Midbrain (tissue), 1 donor: ENCODE measurements around the gene PRKAG2.
"Not testable (repeated sequence)": the region's sequence is repeated elsewhere in the genome, so short reads cannot be mapped to it uniquely, and the experiment has no call there.

Source experiments
- DNase-seq: peaks from one replicate; lab custom pipeline; 2025; lab: John Stamatoyannopoulos, UW

PRKAG2 gene

DNA sequence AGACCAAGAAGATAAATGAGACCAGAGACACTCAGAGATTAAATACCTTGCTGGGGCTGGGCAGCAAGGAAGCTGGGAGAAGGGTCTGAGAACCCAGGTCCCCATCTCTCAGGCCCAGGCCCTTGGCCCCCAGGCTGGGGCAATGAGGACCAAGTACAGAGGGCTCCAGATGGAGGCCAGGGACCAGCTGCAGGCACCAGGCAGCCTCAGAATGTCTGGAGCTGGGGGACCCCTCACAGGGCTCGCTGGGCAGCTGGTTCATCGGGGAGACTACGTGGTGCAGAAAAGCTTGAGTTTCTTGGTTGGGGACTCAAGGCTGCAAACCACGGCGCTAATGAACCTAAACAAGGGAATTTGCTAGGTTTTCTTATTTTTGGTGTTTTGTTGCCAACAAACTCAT lies 75.6 kb downstream of the PRKAG2 start:
- no peak for DNase-seq

DNA sequence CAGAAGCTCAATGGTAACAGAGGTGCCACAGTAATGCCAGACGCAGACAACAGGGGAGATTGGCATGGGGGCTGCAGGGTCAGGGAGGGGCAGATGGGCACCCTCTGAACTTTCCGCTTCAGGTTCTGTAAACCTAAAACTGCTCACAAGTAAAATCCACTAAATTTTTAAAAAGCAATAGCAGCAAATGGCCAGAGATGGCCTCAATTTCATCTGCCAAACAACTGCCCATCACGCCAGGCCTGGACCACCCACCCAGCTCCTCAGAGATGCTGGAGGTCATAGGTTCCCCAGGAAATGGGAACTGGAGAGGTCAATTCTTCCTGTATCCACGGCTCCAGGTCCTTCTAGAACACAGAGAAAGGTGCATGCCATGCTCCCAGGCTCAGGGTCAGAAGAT lies 76.1 kb downstream of the PRKAG2 start:
- DNase-seq: no peak

DNA sequence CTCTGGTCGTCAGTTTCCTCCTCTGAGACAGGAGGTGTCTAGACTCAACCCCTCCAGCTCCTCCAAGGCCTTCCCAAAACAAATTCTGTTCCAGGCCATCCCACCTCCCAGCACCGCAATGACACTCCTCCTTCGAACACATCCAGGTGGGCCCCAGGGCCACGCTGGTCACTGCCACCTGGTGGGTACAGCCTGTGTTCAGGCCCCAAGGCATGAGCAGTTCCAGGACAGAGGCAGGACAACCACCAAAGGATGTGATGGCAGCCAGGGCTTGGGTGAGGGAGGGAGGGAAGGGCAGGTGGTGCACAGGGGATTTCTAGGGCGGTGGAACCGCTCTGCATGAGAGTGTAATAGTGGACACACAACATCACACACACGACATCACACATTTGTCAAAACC lies 76.5 kb downstream of the PRKAG2 start:
- DNase-seq: no peak

DNA sequence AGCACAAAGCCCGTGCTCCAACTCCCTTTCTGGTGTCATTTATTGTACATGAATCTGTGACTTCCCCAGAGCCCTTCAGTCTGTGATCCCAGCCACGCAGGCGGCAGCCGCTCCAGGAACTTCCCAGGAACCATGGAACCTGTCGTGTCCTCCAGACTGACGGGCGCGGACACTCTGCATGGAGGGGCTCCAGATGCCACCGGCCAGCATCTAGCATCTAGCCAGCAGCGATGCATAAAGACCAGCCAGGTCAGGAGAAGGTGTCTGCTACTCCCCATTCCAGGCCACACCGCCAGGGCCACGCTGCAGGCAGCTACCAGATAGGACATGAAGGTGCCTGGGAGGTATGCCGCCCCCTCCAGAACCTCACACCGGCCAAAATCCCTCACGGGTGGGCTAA lies 77.4 kb downstream of the PRKAG2 start:
- no peak for DNase-seq

DNA sequence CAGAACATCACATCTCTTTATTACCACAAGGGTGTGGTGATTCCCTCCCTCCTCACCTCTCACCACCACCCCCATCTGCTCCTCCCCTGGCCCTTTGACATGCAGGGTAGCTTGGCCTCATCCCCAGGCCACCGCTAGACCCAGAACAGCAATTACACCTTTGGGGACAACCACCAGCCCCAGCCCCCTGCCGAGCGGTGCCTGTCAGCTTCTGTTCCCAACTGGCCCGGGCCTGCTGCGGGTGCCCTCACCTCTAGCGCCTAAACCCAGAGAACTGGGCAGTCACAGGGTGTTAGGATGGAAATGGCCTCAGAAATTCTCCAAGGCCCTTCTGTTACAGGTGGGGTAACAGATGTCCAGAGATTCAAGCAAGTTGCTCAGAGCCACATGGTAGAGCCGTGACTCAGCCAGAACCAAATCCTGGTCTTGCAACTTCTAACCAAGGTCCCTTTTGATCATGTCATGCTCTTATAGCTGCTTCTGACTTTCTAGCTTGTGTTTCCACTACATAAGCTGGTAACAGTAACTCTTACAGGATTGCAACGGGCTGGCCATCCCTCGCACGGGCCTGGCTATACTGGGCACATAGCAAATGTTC lies 78.0 kb downstream of the PRKAG2 start:
- no peak for DNase-seq

DNA sequence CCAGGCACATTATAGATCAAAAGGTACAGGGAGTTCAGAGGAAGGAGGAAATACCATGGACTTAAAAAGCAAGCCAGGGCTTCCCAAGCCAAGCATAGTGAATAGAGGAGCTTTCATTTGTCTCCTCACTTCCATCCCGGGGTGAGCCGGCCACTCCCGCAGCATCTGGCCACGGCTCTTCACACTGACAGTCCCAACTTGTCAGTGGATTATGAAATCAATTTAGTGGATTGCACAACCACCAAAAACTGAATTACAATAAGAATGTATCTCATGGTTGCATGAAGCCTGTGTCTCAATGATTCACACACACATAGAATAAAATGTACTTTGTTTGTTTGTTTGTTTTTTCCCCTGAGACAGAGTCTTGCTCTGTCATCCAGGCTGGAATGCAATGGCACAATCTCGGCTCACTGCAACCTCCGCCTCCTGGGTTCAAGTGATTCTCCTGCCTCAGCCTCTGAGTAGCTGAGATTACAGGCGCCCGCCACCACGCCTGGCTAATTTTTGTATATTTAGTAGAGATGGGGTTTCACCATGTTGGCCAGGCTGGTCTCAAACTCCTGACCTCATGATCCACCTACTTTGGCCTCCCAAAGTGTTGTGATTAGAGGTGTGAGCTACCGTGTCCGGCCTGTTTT lies 79.1 kb downstream of the PRKAG2 start:
- not testable (repeated sequence) for DNase-seq

DNA sequence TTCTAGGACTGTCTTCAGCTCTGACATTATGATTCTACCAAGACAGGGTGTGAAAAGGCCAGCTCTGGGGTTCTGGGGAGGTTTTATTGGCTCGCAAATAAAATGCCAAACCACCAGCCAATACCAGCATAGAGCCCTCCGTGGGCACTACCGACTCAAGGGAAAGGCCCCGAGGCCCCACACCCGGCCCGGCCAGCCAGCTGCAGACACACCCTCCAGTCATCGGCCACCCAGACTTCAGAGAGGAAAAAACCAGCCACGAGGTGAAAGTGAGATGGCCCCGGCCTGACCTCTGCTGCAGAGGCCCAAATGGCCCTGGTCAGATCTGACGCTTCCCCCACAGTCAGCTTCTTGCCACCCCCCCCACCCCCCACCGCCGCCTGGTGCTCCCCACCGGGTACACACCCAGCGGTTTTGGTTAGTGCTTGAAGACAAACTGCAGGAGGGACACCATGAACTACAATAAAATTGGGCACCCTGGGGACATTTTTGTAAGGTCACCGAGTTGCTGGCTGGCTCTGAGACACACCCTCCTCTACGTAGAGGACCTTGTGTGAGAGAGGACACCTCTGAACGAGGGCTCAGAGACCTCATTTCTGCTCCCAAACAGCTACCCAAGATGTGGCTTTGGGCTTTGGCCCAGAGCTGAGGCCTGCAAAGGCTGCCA lies 79.9 kb downstream of the PRKAG2 start:
- DNase-seq: no peak

DNA sequence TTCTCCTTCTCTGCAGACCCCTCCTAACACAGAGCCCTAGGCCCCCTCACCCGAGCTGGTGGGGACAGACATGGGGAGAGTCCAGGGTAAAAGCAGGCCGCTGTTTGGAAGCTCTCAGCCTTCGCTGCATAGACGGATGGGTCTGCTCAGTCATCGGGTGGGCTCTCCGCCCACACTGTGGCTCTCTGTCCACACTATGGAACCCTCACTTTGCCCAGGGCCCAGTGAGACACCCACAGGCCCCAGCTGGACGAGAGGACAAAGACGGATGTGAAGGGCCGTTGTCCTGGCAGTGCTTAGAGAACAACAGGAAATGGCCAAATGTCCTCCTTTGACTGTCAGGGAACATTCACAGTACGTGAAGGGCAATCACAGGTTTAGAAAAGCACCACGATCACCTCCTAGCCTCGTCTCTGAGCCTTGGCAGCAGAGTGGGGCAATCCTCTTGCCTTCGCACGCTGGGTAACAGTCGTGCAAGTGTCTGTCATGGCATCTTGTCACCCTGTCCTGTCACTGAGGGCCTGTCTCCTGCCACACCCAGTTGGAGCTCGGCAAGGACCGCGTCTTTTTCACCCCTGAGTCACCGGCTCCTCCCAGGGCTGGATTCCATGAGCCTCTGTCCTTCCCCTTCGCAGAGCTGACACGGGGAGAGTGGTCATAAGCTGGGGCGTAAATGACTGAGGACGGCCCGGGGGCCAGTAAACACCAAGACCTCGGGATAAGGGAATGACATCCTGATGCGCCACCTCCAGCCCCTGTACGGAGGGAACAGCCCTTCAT lies 80.6 kb downstream of the PRKAG2 start:
- DNase-seq: no peak

DNA sequence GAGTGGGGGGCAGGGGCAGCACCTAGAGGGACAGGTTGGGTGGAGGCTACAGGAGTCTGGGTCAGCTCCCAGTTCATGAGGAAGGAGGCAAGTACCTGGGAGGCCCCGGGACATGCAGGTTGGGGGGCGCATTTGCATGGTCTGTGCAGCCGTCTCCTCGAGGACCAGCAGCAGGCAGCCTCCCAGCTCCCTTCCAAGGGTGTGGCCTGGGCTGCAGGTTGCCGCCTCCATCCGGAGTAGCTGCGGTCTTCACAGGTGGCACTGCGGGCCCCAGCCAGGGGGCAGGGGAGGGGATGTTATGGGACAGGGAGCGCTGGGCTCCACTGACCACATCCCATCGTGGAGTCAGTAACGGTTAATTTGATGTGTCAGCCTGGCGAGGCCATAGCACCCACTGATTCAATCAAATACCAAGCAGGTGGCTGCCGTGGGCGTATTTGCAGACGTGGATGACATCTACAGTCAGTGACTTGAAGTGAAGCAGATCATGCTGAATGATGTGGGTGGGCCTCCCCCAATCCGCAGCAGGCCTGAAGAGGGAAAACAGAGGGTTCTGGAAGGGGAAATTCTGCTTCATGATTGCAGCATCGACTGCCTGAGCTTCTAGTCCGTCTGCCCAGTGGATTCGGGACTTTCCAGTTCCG lies 81.6 kb downstream of the PRKAG2 start:
- no peak for DNase-seq

DNA sequence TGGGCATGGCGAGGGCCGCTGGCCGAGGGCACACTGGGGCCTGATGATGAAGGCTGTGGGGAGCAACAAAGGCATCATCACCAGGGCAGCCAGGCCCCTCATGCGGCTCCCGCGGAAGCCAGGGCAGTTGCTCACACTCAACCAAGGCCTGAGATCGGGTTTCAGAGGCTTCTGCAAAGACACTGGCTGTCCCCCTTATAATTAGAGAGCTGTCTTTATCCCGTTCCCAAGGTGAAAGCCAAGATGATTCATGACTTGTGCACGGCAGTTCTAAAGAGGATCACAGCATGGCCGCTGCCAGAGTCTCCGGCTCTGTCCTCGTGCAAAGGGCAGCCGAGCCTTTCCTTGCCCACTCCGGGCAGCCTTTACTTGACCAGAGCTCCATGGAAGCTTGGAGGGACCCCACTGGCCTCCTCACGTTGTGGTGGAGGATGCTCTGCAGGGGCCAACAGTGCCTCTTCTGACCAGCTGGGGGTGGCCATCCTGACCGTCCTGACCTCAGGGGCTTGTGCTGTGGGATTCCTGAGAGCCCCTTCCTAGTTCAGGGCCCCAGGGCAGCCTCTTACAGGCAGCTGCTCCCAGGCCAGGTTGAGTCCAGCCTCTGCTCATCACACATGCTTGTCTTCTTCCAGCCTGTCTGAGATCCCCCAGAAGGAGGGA lies 82.3 kb downstream of the PRKAG2 start:
- no peak for DNase-seq

DNA sequence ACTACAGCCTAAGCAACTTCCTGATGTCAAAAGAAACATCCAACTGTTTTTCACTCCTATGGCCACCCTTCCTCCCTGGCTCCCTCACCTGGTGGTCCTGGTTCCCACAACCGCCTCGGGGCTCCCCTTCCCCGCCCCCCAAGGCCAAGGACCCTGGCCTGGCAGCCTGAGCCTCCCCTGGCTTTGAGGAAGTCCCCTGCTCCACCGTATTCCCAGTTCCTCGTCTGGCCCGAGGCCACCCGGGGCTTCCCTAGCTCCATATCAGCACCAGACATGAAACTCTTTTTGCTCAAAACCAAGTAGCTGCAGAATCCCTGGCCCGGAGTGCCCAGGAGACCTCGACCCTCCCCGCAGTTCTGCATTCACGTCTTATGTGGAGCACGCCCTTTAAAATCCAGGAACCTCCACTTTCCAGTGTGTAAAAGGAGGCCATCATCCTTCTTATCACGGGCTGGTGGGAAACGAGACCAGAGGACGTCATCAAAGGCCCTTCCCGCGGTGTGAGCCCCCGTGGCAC lies 82.9 kb downstream of the PRKAG2 start:
- DNase-seq: no peak

DNA sequence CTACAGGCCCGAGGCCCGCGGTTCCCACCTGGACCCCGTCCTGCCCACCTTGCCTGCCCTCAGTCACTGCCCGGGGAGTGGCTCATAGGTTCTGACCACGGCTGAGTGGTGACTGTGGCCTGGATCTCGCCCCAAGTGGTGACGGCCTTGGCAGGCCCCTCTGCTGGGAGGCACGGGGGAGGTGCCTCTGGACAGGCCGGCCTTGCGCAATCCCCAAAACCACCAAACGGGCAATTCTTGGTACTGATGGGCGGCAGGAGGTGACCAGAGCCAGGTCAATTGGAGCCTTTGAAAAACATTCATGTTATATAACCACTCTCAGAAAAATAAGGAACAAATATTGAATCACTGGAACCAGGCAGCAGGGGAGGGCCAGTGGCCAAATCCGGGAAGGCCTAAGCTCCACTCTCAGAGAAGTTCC lies 83.4 kb downstream of the PRKAG2 start:
- DNase-seq: no peak

DNA sequence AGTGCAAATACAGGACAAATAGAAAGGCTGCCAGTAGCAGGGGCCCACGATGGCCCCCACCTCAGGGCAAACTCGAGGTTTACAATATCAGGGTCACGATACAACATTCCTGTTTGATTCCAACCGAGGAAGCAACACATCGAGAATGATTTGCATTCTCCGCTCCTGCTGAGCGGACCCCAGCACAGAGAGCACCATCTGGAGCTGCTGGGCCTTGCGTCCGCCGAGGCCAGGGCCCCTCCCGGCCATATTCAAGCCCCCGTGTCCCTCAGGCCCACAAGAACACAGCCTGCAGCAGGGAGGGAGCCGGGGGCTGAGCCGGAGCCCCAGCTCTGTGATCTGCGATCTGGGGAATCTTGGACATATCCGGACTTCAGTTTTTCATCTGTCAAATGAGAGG lies 84.3 kb downstream of the PRKAG2 start:
- DNase-seq: no peak

DNA sequence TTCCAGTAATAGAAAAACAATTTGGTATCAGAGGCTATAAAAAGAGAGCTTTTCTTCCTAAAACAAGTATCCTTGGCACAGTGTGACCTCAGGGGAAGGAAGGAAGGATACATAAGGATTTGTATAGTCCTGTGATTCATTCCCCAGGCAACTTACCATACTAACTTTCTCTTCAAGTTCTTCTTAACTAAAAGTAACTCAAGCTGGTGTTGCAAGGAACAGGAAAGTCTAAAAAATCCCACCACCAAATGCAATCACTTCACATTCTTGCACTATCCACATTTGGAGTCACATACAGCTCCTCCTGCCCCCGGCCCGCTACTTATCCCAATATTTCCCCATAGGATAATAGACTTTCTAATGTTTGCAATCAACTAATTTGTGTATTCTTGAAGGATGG lies 84.8 kb downstream of the PRKAG2 start:
- no peak for DNase-seq

DNA sequence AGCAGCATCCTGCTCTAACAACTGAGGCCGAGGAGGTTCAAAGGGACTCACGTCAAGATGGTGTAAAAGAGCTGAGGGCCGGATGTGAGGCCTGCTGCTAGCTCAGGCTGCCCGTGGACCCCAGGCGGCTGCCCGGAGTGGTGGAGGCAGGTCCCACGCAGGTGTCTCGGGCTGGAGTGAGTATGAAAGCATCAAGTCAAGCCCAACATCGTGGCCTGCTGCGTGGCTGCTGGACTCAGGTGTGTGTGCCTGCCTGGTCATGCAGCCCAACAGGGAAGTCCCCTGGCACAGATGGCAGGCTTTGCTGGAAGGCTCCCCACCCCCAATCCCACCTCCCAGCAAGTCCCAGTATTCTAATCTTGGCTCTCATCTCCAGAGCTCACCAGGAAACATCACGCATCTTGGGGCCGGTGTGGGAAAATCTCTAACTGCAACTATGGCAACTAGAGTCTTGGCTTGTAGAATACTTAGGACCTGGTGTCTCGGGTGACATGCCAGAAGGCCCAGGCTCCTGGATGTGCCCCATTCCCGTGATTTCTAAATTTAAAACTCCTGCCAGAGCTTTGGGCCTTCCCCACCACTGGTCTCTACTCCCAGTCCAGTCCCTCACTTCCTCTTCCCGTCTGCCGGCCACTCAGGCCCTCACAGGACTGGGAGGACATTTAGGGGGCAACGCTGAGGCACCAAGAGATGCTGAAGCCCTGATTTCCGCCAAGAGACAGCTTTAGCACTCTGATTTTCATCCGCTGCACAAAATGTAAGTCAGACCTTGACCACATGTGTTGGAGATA lies 85.9 kb downstream of the PRKAG2 start:
- DNase-seq: no peak

DNA sequence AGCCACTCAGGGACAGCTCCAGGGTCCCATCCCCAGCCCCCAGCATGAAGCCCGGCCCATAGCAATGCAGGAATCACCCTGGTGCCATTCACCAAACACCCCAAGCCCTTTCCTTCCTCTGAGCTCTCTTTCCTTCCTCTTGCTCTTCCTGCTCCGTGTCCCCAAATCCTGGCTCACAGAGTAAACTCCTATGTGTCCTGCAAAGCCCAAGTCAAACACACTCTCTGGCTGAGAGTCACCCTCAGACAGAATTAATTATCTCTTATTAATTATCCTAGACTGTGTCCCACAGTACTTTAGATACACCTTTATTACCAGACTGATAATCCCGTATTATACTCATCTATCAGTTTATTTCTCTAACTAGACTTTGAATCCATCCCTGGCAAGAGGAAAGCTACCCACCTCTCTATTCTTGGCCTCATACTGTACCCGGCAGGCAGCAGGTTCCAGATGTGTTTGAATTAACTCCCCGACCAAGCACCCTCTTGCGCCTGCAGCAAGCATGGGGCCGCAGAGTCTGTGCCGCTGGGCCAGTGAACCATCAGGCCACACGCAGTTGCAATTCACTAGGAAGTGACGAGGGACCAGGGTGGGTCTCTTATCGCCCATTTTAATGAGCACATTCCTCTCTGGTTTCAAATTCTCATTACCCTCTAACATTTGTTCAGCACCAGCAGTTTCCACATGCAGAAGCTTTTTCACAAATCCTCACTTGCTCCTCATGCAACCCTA lies 86.7 kb downstream of the PRKAG2 start:
- no peak for DNase-seq

DNA sequence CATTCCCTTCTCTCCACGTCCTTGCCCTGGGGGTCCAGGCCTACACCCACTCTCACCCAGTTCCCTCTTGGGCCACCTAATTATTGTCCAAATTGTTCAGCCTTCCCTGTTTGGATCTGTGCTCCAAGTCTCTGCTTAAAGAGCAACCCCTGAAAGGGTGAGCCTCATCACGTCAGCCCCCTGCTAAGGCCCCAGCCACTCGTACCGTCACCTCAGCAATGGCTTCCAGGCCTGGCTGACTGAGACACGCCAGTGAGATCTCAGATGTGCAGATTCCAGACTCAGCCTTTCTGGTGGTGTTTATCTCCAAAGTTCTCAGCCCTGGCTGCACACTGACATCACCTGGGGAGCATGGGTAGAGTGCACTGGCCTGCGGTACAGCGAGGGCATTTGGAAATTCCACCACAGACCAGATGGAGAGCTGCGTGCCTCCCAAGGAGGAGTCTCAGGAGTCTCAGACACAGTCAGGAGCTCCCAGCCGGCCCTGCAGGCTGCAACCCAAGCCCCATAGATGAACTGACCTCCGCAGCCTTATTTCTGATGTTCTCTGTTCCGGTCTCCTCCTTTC lies 87.5 kb downstream of the PRKAG2 start:
- DNase-seq: no peak

DNA sequence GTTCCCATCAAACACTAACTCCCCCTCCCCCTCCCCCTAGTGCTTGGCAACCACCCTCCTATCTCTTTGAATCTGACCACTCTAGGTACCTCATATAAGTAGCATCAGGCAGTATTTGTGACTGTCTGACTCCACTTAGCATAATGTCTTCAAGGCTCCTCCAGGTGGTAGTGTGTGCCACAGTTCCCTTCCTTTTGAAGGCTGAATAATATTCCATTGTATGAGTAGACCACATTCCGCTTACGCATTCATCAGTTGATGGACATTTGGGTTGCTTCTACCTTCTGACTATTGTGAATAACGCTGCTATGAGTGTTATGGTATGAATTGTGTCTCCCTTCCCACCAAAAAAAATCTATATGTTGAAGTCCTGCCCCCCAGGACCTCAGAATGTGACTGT lies 89.6 kb downstream of the PRKAG2 start:
- no peak for DNase-seq

DNA sequence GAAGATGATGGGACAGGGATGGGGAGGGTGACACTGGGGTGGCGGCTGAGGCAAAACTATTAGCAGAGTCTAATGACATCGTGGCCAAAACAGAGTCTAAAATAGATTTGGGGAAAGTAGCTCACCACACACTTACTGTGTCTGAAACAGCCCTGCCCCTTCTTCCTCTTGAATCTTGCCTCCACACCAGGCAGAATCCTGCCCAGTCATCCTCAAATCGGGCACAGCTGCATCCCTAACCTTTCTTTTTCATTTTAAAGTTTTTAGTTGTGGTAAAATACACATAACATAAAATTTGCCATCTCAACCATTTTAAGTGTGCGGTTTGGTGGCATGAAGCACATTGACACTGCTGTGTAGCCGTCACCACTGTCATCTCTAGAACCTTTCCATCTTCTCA lies 90.0 kb downstream of the PRKAG2 start:
- DNase-seq: no peak

DNA sequence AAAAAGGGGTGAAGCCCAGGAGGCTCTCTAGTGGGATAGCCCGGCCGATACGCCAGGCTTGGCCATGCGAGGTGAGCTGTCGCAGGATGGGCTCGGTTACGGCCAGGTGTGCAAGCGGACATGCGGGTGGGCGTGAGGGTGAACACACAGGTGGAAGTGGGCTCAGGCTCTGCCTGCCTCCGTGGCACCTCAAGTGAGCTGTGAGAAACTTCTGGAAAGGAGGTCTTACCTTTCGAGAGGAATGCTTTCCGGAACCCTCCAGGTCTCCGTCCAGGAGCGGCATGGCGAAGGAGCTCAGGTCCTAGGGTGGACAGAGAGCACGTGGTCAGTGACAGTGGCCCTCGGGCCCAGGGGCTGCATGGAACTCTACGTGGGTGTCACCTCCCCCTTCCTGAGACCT lies 90.7 kb downstream of the PRKAG2 start:
- no peak for DNase-seq
